Loucy (cell line): ENCODE results near the gene ZNF726.

Experiments used
- EZH2phosphoT487 ChIP-seq: fragments of 200-600 bp; IDR thresholded peaks from 2 replicates; pipeline ENCODE4 v1.6.1; 2018; ENCODE audit warnings: antibody characterized with exemption, mild to moderate bottlenecking, moderate library complexity, borderline replicate concordance
- TF ChIP-seq, protein P1 (sequence below): fragments of 200-600 bp; sonication (generic); conservative IDR thresholded peaks from 2 replicates; pipeline ENCODE4 v1.5.1; 2014; ENCODE audit warnings: mild to moderate bottlenecking, antibody characterized with exemption, low read length

DNA sequence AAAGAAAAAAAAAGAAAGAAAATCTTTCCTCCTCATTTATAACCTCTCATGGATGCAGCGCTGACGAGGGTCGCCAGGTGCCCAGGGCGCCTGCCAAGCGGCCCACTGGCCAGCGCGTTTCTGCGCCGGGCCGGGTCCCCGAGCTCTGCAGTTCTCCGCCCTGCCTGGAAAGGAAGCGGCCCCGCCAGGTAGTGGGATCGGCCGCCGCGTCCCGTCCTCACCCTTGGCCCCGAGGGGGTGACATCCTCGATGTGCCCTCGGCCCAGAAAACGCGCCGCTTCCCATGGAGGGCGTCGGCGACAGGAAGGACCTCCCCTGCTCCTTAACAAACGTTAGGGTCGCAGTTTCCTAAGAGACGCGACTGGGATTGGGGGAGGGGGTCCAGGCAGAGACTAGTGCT lies 56.9 kb downstream of the ZNF726 start:
- TF ChIP-seq, protein P1, sequence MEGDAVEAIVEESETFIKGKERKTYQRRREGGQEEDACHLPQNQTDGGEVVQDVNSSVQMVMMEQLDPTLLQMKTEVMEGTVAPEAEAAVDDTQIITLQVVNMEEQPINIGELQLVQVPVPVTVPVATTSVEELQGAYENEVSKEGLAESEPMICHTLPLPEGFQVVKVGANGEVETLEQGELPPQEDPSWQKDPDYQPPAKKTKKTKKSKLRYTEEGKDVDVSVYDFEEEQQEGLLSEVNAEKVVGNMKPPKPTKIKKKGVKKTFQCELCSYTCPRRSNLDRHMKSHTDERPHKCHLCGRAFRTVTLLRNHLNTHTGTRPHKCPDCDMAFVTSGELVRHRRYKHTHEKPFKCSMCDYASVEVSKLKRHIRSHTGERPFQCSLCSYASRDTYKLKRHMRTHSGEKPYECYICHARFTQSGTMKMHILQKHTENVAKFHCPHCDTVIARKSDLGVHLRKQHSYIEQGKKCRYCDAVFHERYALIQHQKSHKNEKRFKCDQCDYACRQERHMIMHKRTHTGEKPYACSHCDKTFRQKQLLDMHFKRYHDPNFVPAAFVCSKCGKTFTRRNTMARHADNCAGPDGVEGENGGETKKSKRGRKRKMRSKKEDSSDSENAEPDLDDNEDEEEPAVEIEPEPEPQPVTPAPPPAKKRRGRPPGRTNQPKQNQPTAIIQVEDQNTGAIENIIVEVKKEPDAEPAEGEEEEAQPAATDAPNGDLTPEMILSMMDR: no peak
- no peak for TF ChIP-seq EZH2phosphoT487
